GM23338 (cell line): ENCODE measurements around the gene C1RL. TPM values are rescaled to one million over a fixed set of nuclear protein-coding genes. Genes with fewer than 3 reads are reported as not detected.

ENCODE experiments used
- ATAC-seq: fragments of 200-7000 bp; cut with Tn5 transposase; 3 replicates; pipeline ENCODE4 v1.9.1; 2020
- DNase-seq: peaks from one replicate; pipeline ENCODE4 v3.0.0-alpha.2; 2015; ENCODE audit warnings: low spot score
- H2AFZ ChIP-seq: fragments of 200-600 bp; sonication (generic); 2 replicates; pipeline ENCODE4 v1.8.0; 2016; ENCODE audit warnings: antibody characterized with exemption, mild to moderate bottlenecking, moderate library complexity
- H3F3A ChIP-seq: fragments of 200-600 bp; sonication (generic); replicated peaks from 2 replicates; pipeline ENCODE4 v1.8.0; 2017; ENCODE audit warnings: antibody characterized with exemption, mixed run types, low read depth
- H3K27ac ChIP-seq: fragments of 200-600 bp; sonication (generic); 2 replicates; pipeline ENCODE4 v1.6.1; 2016; ENCODE audit warnings: low read depth
- H3K27me3 ChIP-seq: fragments of 200-600 bp; sonication (generic); 2 replicates; pipeline ENCODE4 v1.8.0; 2016; ENCODE audit warnings: mild to moderate bottlenecking, mixed run types, moderate library complexity; ENCODE audit not compliant: insufficient read depth
- H3K36me3 ChIP-seq: fragments of 200-600 bp; sonication (generic); 2 replicates; pipeline ENCODE4 v1.8.0; 2016; ENCODE audit warnings: mild to moderate bottlenecking; ENCODE audit not compliant: insufficient read depth
- H3K4me1 ChIP-seq: fragments of 200-600 bp; sonication (generic); 2 replicates; pipeline ENCODE4 v1.8.0; 2016; ENCODE audit warnings: mild to moderate bottlenecking, moderate library complexity; ENCODE audit not compliant: insufficient read depth
- H3K4me2 ChIP-seq: fragments of 200-600 bp; sonication (generic); 2 replicates; pipeline ENCODE4 v1.7.1; 2017; ENCODE audit warnings: mixed run types
- H3K4me3 ChIP-seq: fragments of 200-600 bp; sonication (generic); 2 replicates; pipeline ENCODE4 v1.6.1; 2016; ENCODE audit warnings: mixed run types
- H3K79me2 ChIP-seq: fragments of 200-600 bp; sonication (generic); replicated peaks from 2 replicates; pipeline ENCODE4 v1.8.0; 2017; ENCODE audit warnings: mild to moderate bottlenecking; ENCODE audit not compliant: insufficient read depth
- H3K9me2 ChIP-seq: fragments of 200-600 bp; sonication (generic); 2 replicates; pipeline ENCODE4 v1.8.0; 2017; ENCODE audit not compliant: insufficient read depth
- H4K20me1 ChIP-seq: fragments of 200-600 bp; sonication (generic); replicated peaks from 2 replicates; pipeline ENCODE4 v1.8.0; 2017; ENCODE audit warnings: mild to moderate bottlenecking; ENCODE audit not compliant: insufficient read depth
- H3K27ac Mint-ChIP-seq: 2 replicates; pipeline ENCODE4 v1.8.0; 2020; ENCODE audit warnings: inconsistent platforms, mild to moderate bottlenecking, moderate library complexity, mixed read lengths
- H3K27me3 Mint-ChIP-seq: 3 replicates; pipeline ENCODE4 v1.8.0; 2022; ENCODE audit warnings: low read depth, mild to moderate bottlenecking, moderate library complexity, mixed read lengths, inconsistent platforms; ENCODE audit not compliant: insufficient read depth, poor library complexity
- H3K36me3 Mint-ChIP-seq: 3 replicates; pipeline ENCODE4 v1.8.0; 2021; ENCODE audit warnings: low read depth, mild to moderate bottlenecking, inconsistent platforms, moderate library complexity, mixed read lengths
- H3K4me1 Mint-ChIP-seq: 3 replicates; pipeline ENCODE4 v1.8.0; 2020; ENCODE audit warnings: mild to moderate bottlenecking, inconsistent platforms, mixed read lengths
- H3K4me3 Mint-ChIP-seq: 3 replicates; pipeline ENCODE4 v1.8.0; 2021; ENCODE audit warnings: moderate library complexity, mild to moderate bottlenecking, inconsistent platforms, mixed read lengths
- H3K9me3 Mint-ChIP-seq: 3 replicates; pipeline ENCODE4 v1.8.0; 2020; ENCODE audit warnings: moderate library complexity, mild to moderate bottlenecking, inconsistent platforms, mixed read lengths
- EZH2phosphoT487 ChIP-seq: fragments of 200-600 bp; sonication (generic); IDR thresholded peaks from one replicate; pipeline ENCODE4 v1.8.1; 2018; ENCODE audit warnings: antibody characterized with exemption; ENCODE audit not compliant: unreplicated experiment
- JUNB ChIP-seq: IDR thresholded peaks from one replicate; pipeline ENCODE4 v1.6.1; 2016; ENCODE audit warnings: antibody characterized with exemption; ENCODE audit not compliant: unreplicated experiment
- NANOG ChIP-seq: IDR thresholded peaks from 2 replicates; pipeline ENCODE4 v1.6.1; 2016; ENCODE audit warnings: antibody characterized with exemption, borderline replicate concordance
- STAT1 ChIP-seq: IDR thresholded peaks from one replicate; pipeline ENCODE4 v1.6.1; 2016; ENCODE audit warnings: antibody characterized with exemption; ENCODE audit not compliant: unreplicated experiment
- ZNF462 ChIP-seq: fragments of 250-450 bp; sonication (Bioruptor Pico); IDR thresholded peaks from 2 replicates; pipeline ENCODE4 v1.5.0; 2020; ENCODE audit warnings: mild to moderate bottlenecking, moderate library complexity
- polyA plus RNA-seq: library from polyadenylated mRNA; unstranded; fragments of >200 nt; fragmentation: Nextera tagmentation; extraction: Ambion mirVana; gene quantifications from 2 replicates; pipeline ENCODE4 v1.2.1, GENCODE V29; 2016
- total RNA-seq: library from RNA; depleted of rRNA; stranded (reverse); fragments of >200 nt; shearing (Covaris generic); gene quantifications from 2 replicates; pipeline ENCODE4 v1.2.3, GENCODE V29; 2014

The C1RL gene
- total and polyA plus RNA-seq, 2 experiments from 2014 or later: 7.3 to 8.8 TPM

DNA sequence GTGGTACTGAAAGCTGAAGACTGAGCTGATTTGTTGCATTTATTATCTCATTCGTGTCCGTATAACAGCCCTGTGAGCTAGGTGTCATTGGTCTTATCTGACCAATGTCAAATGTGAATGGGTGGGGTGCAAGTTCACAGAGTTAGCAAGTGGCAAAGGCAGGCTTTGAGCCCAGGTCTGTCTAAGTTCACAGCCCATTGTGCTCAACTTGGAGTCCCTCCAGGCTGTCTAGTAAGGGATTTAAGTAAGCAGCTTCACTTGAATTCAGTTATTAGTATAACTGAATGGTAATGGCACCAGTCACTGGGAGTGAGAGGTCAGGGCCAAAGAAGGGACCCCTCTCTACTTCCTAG is 40.0 kb downstream of the C1RL start (continued):
- TF ChIP-seq ZNF462 (CRISPR knock-in tag) (no peak), EZH2phosphoT487 (no peak)

- no peak overlapping the region for H3K27ac ChIP-seq
- no peaks in the 10 kb centered on the region for H3K27me3 ChIP-seq
- Mint-ChIP-seq H3K4me3 (no peak overlapping the region), H3K9me3 (no peaks in the 10 kb centered on the region), H3K27ac (no peak overlapping the region), H3K4me1 (no peaks in the 10 kb centered on the region), H3K27me3 (peaks cover 5% of the 10 kb centered on the region), H3K36me3 (no peaks in the 10 kb centered on the region)
- H3K4me3 ChIP-seq: no peak overlapping the region
- DNase-seq: no peak
- H3K36me3 ChIP-seq: no peaks in the 10 kb centered on the region
- H3K4me1 ChIP-seq: no peaks in the 10 kb centered on the region
- peaks cover 6% of the 10 kb centered on the region; the same call in 1 of the 2 replicates for H3K9me2 ChIP-seq
- H3K4me2 ChIP-seq: no peak overlapping the region
- no peaks in the 10 kb centered on the region for H4K20me1 ChIP-seq
- TF ChIP-seq NANOG (no peak), STAT1 (no peak), JUNB (no peak)
- no peaks in the 10 kb centered on the region for H3K79me2 ChIP-seq
- H2AFZ ChIP-seq: no peak overlapping the region
- ATAC-seq: no peak
- no peaks in the 10 kb centered on the region for H3F3A ChIP-seq
Observed at GRCh38 chr12:7068240-7068993, 40.6 kb downstream of the C1RL start.
